Activated T-helper 2 cell treated with anti-CD3 and anti-CD28 coated beads, Interferon-gamma antibody, Interleukin-2, Interleukin-4, amounts not matched to agents 10 μg/mL and 5 μg/mL and 100 μg/mL, durations not matched to agents 14 hours and 24 hours and 36 hours (primary cell): ENCODE data around the gene SLC38A3. TPM values are rescaled to one million over a fixed set of nuclear protein-coding genes. Genes with fewer than 3 reads are reported as not detected.

Experiments
- DNase-seq: peaks from one replicate; pipeline ENCODE4 v3.0.0; 2021; ENCODE audit warnings: low spot score
- H3K27ac Mint-ChIP-seq: one replicate; pipeline ENCODE4 v1.8.0; 2021; ENCODE audit warnings: mixed read lengths
- H3K27me3 Mint-ChIP-seq: one replicate; pipeline ENCODE4 v1.8.0; 2021; ENCODE audit warnings: low read depth, mixed read lengths
- H3K36me3 Mint-ChIP-seq: one replicate; pipeline ENCODE4 v1.8.0; 2021; ENCODE audit warnings: low read depth, mixed read lengths
- H3K4me1 Mint-ChIP-seq: one replicate; pipeline ENCODE4 v1.8.0; 2021; ENCODE audit warnings: low read depth, mixed read lengths
- H3K4me3 Mint-ChIP-seq: one replicate; pipeline ENCODE4 v1.8.0; 2021; ENCODE audit warnings: low read depth, mild to moderate bottlenecking, moderate library complexity, mixed read lengths
- H3K9me3 Mint-ChIP-seq: one replicate; pipeline ENCODE4 v1.8.0; 2021; ENCODE audit warnings: mixed read lengths
- intact Hi-C: fragments of 100-400 bp; cut with micrococcal nuclease; formaldehyde crosslinking; loops from one replicate; pipeline ENCODE4 v1.15.1; 2023
- total RNA-seq: library from RNA; stranded (reverse); gene quantifications from 2 replicates; pipeline ENCODE4 v1.2.3, GENCODE V29; 2022

The SLC38A3 gene
- total RNA-seq, 1 donor from 2014 or later, result not detected

GRCh38 chr3:50268276-50268675, 63.2 kb downstream of the SLC38A3 start:
- no peak overlapping the region for H3K4me3 Mint-ChIP-seq
- H3K4me1 Mint-ChIP-seq, result peaks cover 2% of the 10 kb centered on the region
- H3K9me3 Mint-ChIP-seq, result no peaks in the 10 kb centered on the region
- H3K27me3 Mint-ChIP-seq, result peaks cover 21% of the 10 kb centered on the region
- no peak overlapping the region for H3K27ac Mint-ChIP-seq
- no peak for DNase-seq
- intact Hi-C loops, result no loop called here
- H3K36me3 Mint-ChIP-seq, result no peaks in the 10 kb centered on the region

GRCh38 chr3:50268703-50269451, 63.8 kb downstream of the SLC38A3 start, which contains the start of gene SEMA3B:
SEMA3B (plus strand) TSS chr3:50269147; CDS start chr3:50269241, 94 bp downstream.
- H3K27me3 Mint-ChIP-seq, result peaks cover 22% of the 10 kb centered on the region
- no peak for DNase-seq
- no peak within 1 kb of the TSS for H3K4me3 Mint-ChIP-seq
- no peaks in the 10 kb centered on the region for H3K36me3 Mint-ChIP-seq
- H3K27ac Mint-ChIP-seq, result no peak within 1 kb of the TSS
- intact Hi-C loops, result no loop called here
- peaks cover 2% of the 10 kb centered on the region for H3K4me1 Mint-ChIP-seq
- H3K9me3 Mint-ChIP-seq, result no peaks in the 10 kb centered on the region

GRCh38 chr3:50269460-50269859, 64.4 kb downstream of the SLC38A3 start:
- Mint-ChIP-seq H3K27ac (no peak overlapping the region), H3K36me3 (no peaks in the 10 kb centered on the region), H3K4me1 (peaks cover 6% of the 10 kb centered on the region), H3K9me3 (no peaks in the 10 kb centered on the region), H3K27me3 (peaks cover 27% of the 10 kb centered on the region), H3K4me3 (no peak overlapping the region)
- intact Hi-C loops, result no loop called here
- no peak for DNase-seq

- intact Hi-C loops, result no loop called here
- Mint-ChIP-seq H3K4me3 (no peak overlapping the region), H3K27me3 (peaks cover 31% of the 10 kb centered on the region), H3K9me3 (no peaks in the 10 kb centered on the region), H3K27ac (no peak overlapping the region), H3K36me3 (no peaks in the 10 kb centered on the region), H3K4me1 (peaks cover 8% of the 10 kb centered on the region)
- no peak for DNase-seq
These were observed 64.9 kb downstream of the SLC38A3 start for GRCh38 chr3:50269977-50270413.

- DNase-seq, result no peak
- intact Hi-C loops, result no loop called here
- H3K36me3 Mint-ChIP-seq, result no peaks in the 10 kb centered on the region
- peaks cover 8% of the 10 kb centered on the region for H3K4me1 Mint-ChIP-seq
- H3K4me3 Mint-ChIP-seq, result no peak overlapping the region
- no peak overlapping the region for H3K27ac Mint-ChIP-seq
- H3K9me3 Mint-ChIP-seq, result no peaks in the 10 kb centered on the region
- H3K27me3 Mint-ChIP-seq, result peaks cover 37% of the 10 kb centered on the region
These were observed 65.6 kb downstream of the SLC38A3 start for GRCh38 chr3:50270422-50271224.

Other genes with a start within 250 kb of the SLC38A3 start
- gene RBM5, start 116.4 kb upstream of the SLC38A3 start, total RNA-seq, result 139 and 144 TPM in 2 replicates
- gene SEMA3F, start 49.9 kb upstream of the SLC38A3 start, total RNA-seq, result 0.11 and 0.21 TPM in 2 replicates
- gene GNAT1, start 13.7 kb upstream of the SLC38A3 start, total RNA-seq, result not detected in 2 replicates
- 267 and 269 TPM in 2 replicates for gene GNAI2, start 30.9 kb downstream of the SLC38A3 start, total RNA-seq
- 0.30 and 0.68 TPM in 2 replicates for gene SEMA3B, start 63.9 kb downstream of the SLC38A3 start, total RNA-seq
- gene LSMEM2, start 73.8 kb downstream of the SLC38A3 start, total RNA-seq, result not detected in 2 replicates
- gene IFRD2, start 87.2 kb downstream of the SLC38A3 start, total RNA-seq, result 154 and 164 TPM in 2 replicates
- gene HYAL3, start 94.1 kb downstream of the SLC38A3 start, total RNA-seq, result 10.8 TPM in 2 replicates
- gene NAA80, start 94.1 kb downstream of the SLC38A3 start, total RNA-seq, result 24.9 and 25.0 TPM in 2 replicates
- 0.23 and 0.59 TPM in 2 replicates for gene HYAL1, start 98.3 kb downstream of the SLC38A3 start, total RNA-seq
- 14.9 and 15.2 TPM in 2 replicates for gene HYAL2, start 117.5 kb downstream of the SLC38A3 start, total RNA-seq
- gene TUSC2, start 123.0 kb downstream of the SLC38A3 start, total RNA-seq, result 23.7 and 23.9 TPM in 2 replicates
- 71.2 and 74.2 TPM in 2 replicates for gene RASSF1, start 135.6 kb downstream of the SLC38A3 start, total RNA-seq
- 0.94 and 1.8 TPM in 2 replicates for gene ZMYND10, start 140.5 kb downstream of the SLC38A3 start, total RNA-seq
- 34.5 and 42.7 TPM in 2 replicates for gene NPRL2, start 145.5 kb downstream of the SLC38A3 start, total RNA-seq
- gene CYB561D2, start 145.6 kb downstream of the SLC38A3 start, total RNA-seq, result 22.9 and 24.6 TPM in 2 replicates
- gene TMEM115, start 154.2 kb downstream of the SLC38A3 start, total RNA-seq, result 17.8 and 19.2 TPM in 2 replicates